Activated CD4-positive, alpha-beta T cell treated with anti-CD3 and anti-CD28 coated beads, Interleukin-2, amount 50 U/mL, for 1 hour (primary cell): ENCODE results near the gene CRISP1.
"Not testable (repeated sequence)": the region's sequence is repeated elsewhere in the genome, so short reads cannot be mapped to it uniquely, and the experiment has no call there.

Source experiments
- DNase-seq: peaks from one replicate; pipeline ENCODE4 v3.0.0-alpha.2; 2020

Gene CRISP1

GRCh38 chr6:49839162-49839561 is 27.2 kb downstream of the CRISP1 start:
- no peak for DNase-seq

- DNase-seq: no peak
Observed at GRCh38 chr6:49835140-49835539, 31.2 kb downstream of the CRISP1 start.

- no peak for DNase-seq
Observed at GRCh38 chr6:49833386-49833785, 32.9 kb downstream of the CRISP1 start.

- DNase-seq: no peak
Observed at GRCh38 chr6:49826743-49827406, 39.5 kb downstream of the CRISP1 start.

- no peak for DNase-seq
Observed at GRCh38 chr6:49815166-49815565, 51.2 kb downstream of the CRISP1 start.

GRCh38 chr6:49813248-49813647 is 53.1 kb downstream of the CRISP1 start:
- no peak for DNase-seq

GRCh38 chr6:49806145-49806544 is 60.2 kb downstream of the CRISP1 start:
- DNase-seq: no peak

- no peak for DNase-seq
Observed at GRCh38 chr6:49805246-49805645, 61.1 kb downstream of the CRISP1 start.

- DNase-seq: no peak
Observed at GRCh38 chr6:49801525-49801924, 64.8 kb downstream of the CRISP1 start.

GRCh38 chr6:49799090-49799489 is 67.2 kb downstream of the CRISP1 start:
- no peak for DNase-seq

- not testable (repeated sequence) for DNase-seq
Observed at GRCh38 chr6:49796842-49797455, 69.4 kb downstream of the CRISP1 start.

- no peak for DNase-seq
Observed at GRCh38 chr6:49790341-49790740, 76.0 kb downstream of the CRISP1 start.

GRCh38 chr6:49787176-49787575 is 79.2 kb downstream of the CRISP1 start, which contains the start of gene PGK2:
PGK2 (minus strand) TSS chr6:49787285; CDS start chr6:49787187, 98 bp downstream.
- DNase-seq: no peak

GRCh38 chr6:49784272-49784671 is 82.1 kb downstream of the CRISP1 start:
- DNase-seq: no peak
